IMR-90 (cell line): ENCODE data around the gene LMTK2. TPM values are rescaled to one million over a fixed set of nuclear protein-coding genes. Genes with fewer than 3 reads are reported as not detected.

Experiments used
- ATAC-seq: fragments of 200-7000 bp; cut with Tn5 transposase; 2 replicates; pipeline ENCODE4 v1.9.1; 2020; ENCODE audit warnings: low read depth, mild to moderate bottlenecking, moderate library complexity
- BruUV-seq: library from RNA; stranded (reverse); fragments of 400-500 nt; replicated peaks from 2 replicates; lab custom pipeline; 2021; lab: Mats Ljungman, UMichigan
- CTCF ChIA-PET: fragments of 300-600 bp; formaldehyde crosslinking; extraction: SDS; loops from one replicate; lab custom pipeline; 2021; ENCODE audit warnings: antibody characterized with exemption; lab: Yijun Ruan, JAX
- POLR2A ChIA-PET: fragments of 300-600 bp; sonication (Branson Sonifier 250); formaldehyde crosslinking; loops from one replicate; lab custom pipeline; 2022; ENCODE audit warnings: antibody characterized with exemption; ENCODE audit not compliant: unreplicated experiment; lab: Charles Lee
- DNase-seq: peaks from one replicate; pipeline ENCODE4 v3.0.0; 2013
- H2AFZ ChIP-seq: replicated peaks from 2 replicates; pipeline ENCODE3; 2013; ENCODE audit warnings: low read length, mild to moderate bottlenecking; ENCODE audit not compliant: poor library complexity
- H2AK5ac ChIP-seq: 2 replicates; pipeline ENCODE4 v1.6.1; 2013; ENCODE audit warnings: low read depth, low read length, inconsistent platforms
- H2AK9ac ChIP-seq: replicated peaks from 2 replicates; pipeline ENCODE3; 2013; ENCODE audit warnings: mild to moderate bottlenecking, low read depth, low read length, moderate library complexity; ENCODE audit not compliant: poor library complexity
- H2BK120ac ChIP-seq: 2 replicates; pipeline ENCODE4 v1.6.1; 2013; ENCODE audit warnings: low read depth, low read length, inconsistent platforms
- H2BK15ac ChIP-seq: 3 replicates; pipeline ENCODE4 v1.6.1; 2013; ENCODE audit warnings: low read depth, low read length, inconsistent platforms
- H2BK20ac ChIP-seq: 2 replicates; pipeline ENCODE4 v1.6.1; 2013; ENCODE audit warnings: low read depth, mild to moderate bottlenecking, inconsistent platforms, low read length, moderate library complexity
- H2BK5ac ChIP-seq: 2 replicates; pipeline ENCODE4 v1.6.1; 2013; ENCODE audit warnings: mild to moderate bottlenecking, low read depth, low read length, inconsistent platforms; ENCODE audit not compliant: poor library complexity, severe bottlenecking
- H3K14ac ChIP-seq: replicated peaks from 2 replicates; pipeline ENCODE4 v1.6.1; 2013; ENCODE audit warnings: low read depth, low read length, inconsistent platforms
- H3K18ac ChIP-seq: 2 replicates; pipeline ENCODE4 v1.6.1; 2013; ENCODE audit warnings: low read depth, low read length, control low read depth
- H3K23ac ChIP-seq: 2 replicates; pipeline ENCODE4 v1.6.1; 2013; ENCODE audit warnings: low read depth, low read length, inconsistent platforms
- H3K27ac ChIP-seq: 2 replicates; pipeline ENCODE4 v1.5.1; 2013; ENCODE audit warnings: mild to moderate bottlenecking, control low read depth, low read length; ENCODE audit not compliant: insufficient read depth
- H3K27me3 ChIP-seq: 2 replicates; pipeline ENCODE4 v1.6.1; 2013; ENCODE audit warnings: low read length; ENCODE audit not compliant: control insufficient read depth, insufficient read depth
- H3K36me3 ChIP-seq: 2 replicates; pipeline ENCODE4 v1.6.1; 2013; ENCODE audit warnings: low read length, mixed read lengths; ENCODE audit not compliant: control insufficient read depth, insufficient read depth
- H3K4ac ChIP-seq: 2 replicates; pipeline ENCODE4 v1.6.1; 2013; ENCODE audit warnings: low read depth, low read length, inconsistent platforms
- H3K4me1 ChIP-seq: 2 replicates; pipeline ENCODE4 v1.6.1; 2013; ENCODE audit warnings: low read length, mixed read lengths; ENCODE audit not compliant: control insufficient read depth, insufficient read depth
- H3K4me2 ChIP-seq: 2 replicates; pipeline ENCODE4 v1.6.1; 2013; ENCODE audit warnings: low read depth, mild to moderate bottlenecking, control low read depth, low read length, moderate library complexity
- H3K4me3 ChIP-seq: 2 replicates; pipeline ENCODE4 v1.5.1; 2013; ENCODE audit warnings: low read depth, mild to moderate bottlenecking, control low read depth, low read length, moderate library complexity; ENCODE audit not compliant: insufficient read depth
- H3K56ac ChIP-seq: 2 replicates; pipeline ENCODE4 v1.6.1; 2013; ENCODE audit warnings: low read length, inconsistent platforms; ENCODE audit not compliant: insufficient read depth; ENCODE audit errors: extremely low read depth
- H3K79me1 ChIP-seq, 2 experiments: 2 replicates each; pipeline ENCODE4 v1.6.1; 2013; ENCODE audit warnings: low read length in 2 of 2, inconsistent platforms in 1 of 2, low read depth in 1 of 2
- H3K9ac ChIP-seq: 2 replicates; pipeline ENCODE4 v1.6.1; 2013; ENCODE audit warnings: low read depth, low read length, control low read depth
- H3K9me1 ChIP-seq: 2 replicates; pipeline ENCODE4 v1.6.1; 2013; ENCODE audit warnings: low read length, inconsistent platforms; ENCODE audit not compliant: insufficient read depth
- H3K9me3 ChIP-seq: 2 replicates; pipeline ENCODE4 v1.6.1; 2013; ENCODE audit warnings: low read length; ENCODE audit not compliant: control insufficient read depth, insufficient read depth
- H4K20me1 ChIP-seq: 2 replicates; pipeline ENCODE4 v1.6.1; 2013; ENCODE audit warnings: low read length, inconsistent platforms; ENCODE audit not compliant: insufficient read depth
- H4K5ac ChIP-seq: 2 replicates; pipeline ENCODE4 v1.6.1; 2013; ENCODE audit warnings: mild to moderate bottlenecking, low read depth, low read length, control low read depth
- H4K8ac ChIP-seq, 2 experiments: 2 replicates each; pipeline ENCODE4 v1.6.1; 2013; ENCODE audit warnings: low read depth in 2 of 2, low read length in 2 of 2, control low read depth in 1 of 2, inconsistent platforms in 1 of 2
- H4K91ac ChIP-seq: 2 replicates; pipeline ENCODE4 v1.6.1; 2013; ENCODE audit warnings: low read depth, low read length, inconsistent platforms; ENCODE audit not compliant: insufficient read depth
- BHLHE40 ChIP-seq: fragments of 150-350 bp; IDR thresholded peaks from 2 replicates; pipeline ENCODE4 v1.6.1; 2016; ENCODE audit warnings: mild to moderate bottlenecking, low read depth, low read length
- CEBPB ChIP-seq: IDR thresholded peaks from 2 replicates; pipeline ENCODE4 v1.6.1; 2012; ENCODE audit warnings: low read depth, low read length, improper control_type of control experiment
- CHD1 ChIP-seq: IDR thresholded peaks from 2 replicates; pipeline ENCODE4 v1.6.1; 2012; ENCODE audit warnings: low read depth, low read length, improper control_type of control experiment
- FOS ChIP-seq: fragments of 150-350 bp; IDR thresholded peaks from 2 replicates; pipeline ENCODE4 v1.6.1; 2016; ENCODE audit warnings: low read depth, low read length
- MAFK ChIP-seq: IDR thresholded peaks from 2 replicates; pipeline ENCODE4 v1.6.1; 2012; ENCODE audit warnings: low read depth, low read length, improper control_type of control experiment
- MAZ ChIP-seq: IDR thresholded peaks from 2 replicates; pipeline ENCODE4 v1.6.1; 2012; ENCODE audit warnings: low read depth, mild to moderate bottlenecking, low read length, improper control_type of control experiment, moderate library complexity, borderline replicate concordance
- MXI1 ChIP-seq: IDR thresholded peaks from 2 replicates; pipeline ENCODE4 v1.6.1; 2012; ENCODE audit warnings: low read depth, mild to moderate bottlenecking, low read length, moderate library complexity, borderline replicate concordance
- NFE2L2 ChIP-seq: fragments of 150-350 bp; IDR thresholded peaks from 2 replicates; pipeline ENCODE4 v1.6.1; 2016; ENCODE audit warnings: low read depth, mild to moderate bottlenecking, low read length
- RAD21 ChIP-seq: IDR thresholded peaks from 2 replicates; pipeline ENCODE4 v1.6.1; 2012; ENCODE audit warnings: low read length, improper control_type of control experiment
- RCOR1 ChIP-seq: IDR thresholded peaks from 2 replicates; pipeline ENCODE4 v1.6.1; 2012; ENCODE audit warnings: mild to moderate bottlenecking, low read length, improper control_type of control experiment; ENCODE audit not compliant: insufficient replicate concordance
- RFX5 ChIP-seq: IDR thresholded peaks from 2 replicates; pipeline ENCODE4 v1.8.0; 2012; ENCODE audit warnings: low read depth, mild to moderate bottlenecking, low read length, moderate library complexity
- WGBS, 2 experiments: methylation state at CpG; one replicate each; pipeline versions ENCODE4 v1.1.5 to v1.1.7; 2013; ENCODE audit warnings: missing lambda C conversion rate in 2 of 2; ENCODE audit not compliant: insufficient read length in 1 of 2; ENCODE audit errors: extremely low coverage in 2 of 2; 5-methylcytosine and 5-hydroxymethylcytosine counted together
- dilution Hi-C: fragments of 300-500 bp; cut with HindIII; formaldehyde crosslinking; loops from one replicate; pipeline ENCODE4 v1.14.3; 2018; ENCODE audit warnings: low sequenced_read_pairs; ENCODE audit not compliant: unreplicated experiment
- in situ Hi-C: fragments of 300-500 bp; cut with MboI; formaldehyde crosslinking; loops from 3 replicates; pipeline ENCODE4 v1.14.3; 2019; ENCODE audit warnings: low sequenced_read_pairs, inconsistent platforms, mixed read lengths
- intact Hi-C: fragments of 100-400 bp; cut with micrococcal nuclease; formaldehyde crosslinking; loops from 2 replicates; pipeline ENCODE4 v1.10.0; 2022
- polyA plus RNA-seq, 3 experiments: library from polyadenylated mRNA; depleted of rRNA; stranded (reverse); fragments of >200 nt; gene quantifications; 2 replicates each; pipeline ENCODE4 v1.2.3, GENCODE V29; 2012; ENCODE audit warnings: low replicate concordance in 1 of 3
- total RNA-seq: library from RNA; depleted of rRNA; stranded (reverse); fragments of >200 nt; gene quantifications from 2 replicates; pipeline ENCODE4 v1.2.3, GENCODE V29; 2012

Gene LMTK2
- total and polyA plus RNA-seq, 2 of the 4 experiments (the other 2 are of a cell fraction): 4.4 to 5.0 TPM

DNA sequence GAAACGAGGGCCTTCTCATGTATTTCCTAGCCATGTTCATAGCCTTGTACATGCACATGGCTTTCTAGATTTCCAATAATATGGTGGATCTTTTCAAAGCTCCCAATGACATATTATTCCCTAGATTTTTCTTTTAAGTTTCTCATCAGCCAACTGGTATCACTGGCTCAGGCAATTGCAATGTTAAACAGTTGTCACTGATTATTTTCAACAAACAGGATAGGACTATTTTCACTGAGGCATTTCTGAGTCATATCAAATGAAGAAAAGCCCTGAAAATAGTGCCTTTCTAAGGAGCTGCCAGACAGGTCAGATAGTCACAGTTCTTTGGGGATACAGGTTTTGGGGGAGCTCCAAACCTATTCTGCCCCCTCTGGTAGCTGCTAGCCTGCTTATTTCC is 4.5 kb upstream of the LMTK2 start:
- ATAC-seq: no peak
- Histone ChIP-seq H4K91ac (no peak overlapping the region), H3K18ac (no peak overlapping the region), H3K27ac (no peak overlapping the region), H4K8ac (no peak overlapping the region), H2BK15ac (no peak overlapping the region), H2BK5ac (no peak overlapping the region), H3K23ac (no peak overlapping the region), H2AK9ac (no peak overlapping the region), H3K56ac (no peak overlapping the region), H2AFZ (no peak overlapping the region), H4K5ac (no peak overlapping the region), H2BK20ac (no peak overlapping the region), H3K4me1 (no peaks in the 10 kb centered on the region), H3K79me1 (no peaks in the 10 kb centered on the region), H3K4me2 (no peak overlapping the region), H3K14ac (no peak overlapping the region), H4K20me1 (no peaks in the 10 kb centered on the region), H2AK5ac (no peak overlapping the region), H3K9me1 (no peaks in the 10 kb centered on the region), H3K4ac (no peak overlapping the region), H2BK120ac (no peak overlapping the region), H3K4me3 (no peak overlapping the region), H3K9ac (no peak overlapping the region), H3K9me3 (peaks cover 2% of the 10 kb centered on the region; the same call in 1 of the 2 replicates), H3K36me3 (no peaks in the 10 kb centered on the region), H3K27me3 (no peaks in the 10 kb centered on the region)
- WGBS, 2 experiments: 25% methylated on average over 1 of the region's 1 CpG; no CpG with 5 or more reads in 1 of the 2 experiments
- ChIA-PET POLR2A (no interaction called here), CTCF (interaction anchor here (0.9 kb wide), 1 partner anchor 64 kb away, joined by 3 read pairs; no protein-coding TSS in a partner anchor)
- in situ Hi-C loops: no loop called here
- no peak for DNase-seq
- intact Hi-C loops: no loop called here
- TF ChIP-seq NFE2L2 (no peak), CHD1 (no peak), CEBPB (no peak), MAFK (no peak), RFX5 (no peak), BHLHE40 (no peak), RCOR1 (no peak), MXI1 (no peak), MAZ (no peak), RAD21 (no peak), FOS (no peak)
- dilution Hi-C loops: no loop called here
- no TSS peak for BruUV-seq
